Measurements from ENCODE around the gene CEACAM19. TPM values are rescaled to one million over a fixed set of nuclear protein-coding genes. Genes with fewer than 3 reads are reported as not detected.

Gene CEACAM19
- total and polyA plus RNA-seq, 9 of the 15 experiments (the other 6 are each of a cell fraction or from before 2014, with no cell fraction given) = 0.15 to 0.30 (median 0.23) TPM; not detected in 5

GRCh38 chr19:44658069-44658733, 13.1 kb upstream of the CEACAM19 start:
- no peak overlapping the region for H3K4me2 ChIP-seq (ENCODE audit: insufficient read depth, low read length)
- peaks cover 0 to 9% of the 10 kb centered on the region in 2 experiments; a peak in 4 of 5 replicates for H3K4me1 ChIP-seq (replicated peaks in 1 of 2; ENCODE audit: control insufficient read depth in 2 of 2, insufficient read depth in 2 of 2, low read length in 2 of 2)
- DNase-seq (ENCODE audit: extremely low read depth in 1 of 4, low spot score in 3 of 4) (peak in 1 of 4 experiments; percentile 46), ATAC-seq (peak; percentile 62), FAIRE-seq (no peak)
- ChIA-PET CTCF (ENCODE audit: low intra/inter-chr PET ratio) (interaction anchor here (1.4 to 2.5 kb wide), 3 partner anchors 81 to 187 kb away, joined by 5 to 14 read pairs (median 14); no protein-coding TSS in a partner anchor), POLR2A (interaction anchor here (0.7 to 1.0 kb wide), 2 partner anchors 9 to 588 kb away, joined by 4 to 5 read pairs; no protein-coding TSS in a partner anchor)
- no peak for TF ChIP-seq ETV1 (tag; conservative IDR thresholded peaks at IDR 0.05; ENCODE audit: low read depth)
- peak; percentile 81 for TF ChIP-seq NFYB (IDR thresholded peaks at IDR 0.05; ENCODE audit: extremely low read depth, insufficient read length)
- no peak for TF ChIP-seq E2F6 (IDR thresholded peaks at IDR 0.05; ENCODE audit: borderline replicate concordance in 1 of 2, extremely low read depth in 1 of 2, insufficient read depth in 1 of 2, insufficient read length in 1 of 2, low read depth in 1 of 2, low read length in 1 of 2, poor library complexity in 1 of 2, severe bottlenecking in 1 of 2)
- TF ChIP-seq GABPA (tag; conservative IDR thresholded peaks at IDR 0.05; ENCODE audit: low read depth) = no peak
- TF ChIP-seq ATF6 (CRISPR knock-in tag; IDR thresholded peaks at IDR 0.05) = no peak
- TF ChIP-seq RBM25 (IDR thresholded peaks at IDR 0.05; ENCODE audit: low read depth, low read length, severe bottlenecking) = peak; percentile 50
- no peaks in the 10 kb centered on the region for H3K9me3 ChIP-seq (replicated peaks; ENCODE audit: control insufficient read depth, insufficient read depth, low read depth, low read length)
- 66% methylated on average over 3 of the region's 3 CpGs for WGBS (ENCODE audit: insufficient coverage, low coverage, missing lambda C conversion rate)
- in situ Hi-C loops (cut with MboI) (loop anchor here (5.0 kb wide), 1 partner anchor 86 kb away; no protein-coding TSS in a partner anchor), intact Hi-C loops (cut with micrococcal nuclease) (no loop called here)
- BruUV-seq (replicated peaks) = no TSS peak
- H3K9me1 ChIP-seq (ENCODE audit: control insufficient read depth, insufficient read depth, low read length) = no peaks in the 10 kb centered on the region
- H4K20me1 ChIP-seq (replicated peaks; ENCODE audit: control insufficient read depth, insufficient read depth, low read length) = no peaks in the 10 kb centered on the region
- no peaks in the 10 kb centered on the region for H3K79me2 ChIP-seq (ENCODE audit: control insufficient read depth, insufficient read depth, low read length)
- H3K9ac ChIP-seq (ENCODE audit: insufficient read depth in 1 of 2, low read depth in 2 of 2, low read length in 2 of 2) = no peak overlapping the region
- H3K4me3 ChIP-seq = no peak overlapping the region
- H3K27ac ChIP-seq (ENCODE audit: extremely low read depth, low read depth, low read length) = no peak overlapping the region
- H3K27me3 ChIP-seq (ENCODE audit: control insufficient read depth in 2 of 2, insufficient read depth in 2 of 2, low read length in 2 of 2) = no peaks in the 10 kb centered on the region
- no peak overlapping the region for H2AFZ ChIP-seq (ENCODE audit: low read depth, low read length)
- peaks cover 25% of the 10 kb centered on the region; the same call in 2 of the 3 replicates for H3K36me3 ChIP-seq (ENCODE audit: control insufficient read depth, insufficient read depth, low read length)
